AG04450 (cell line): ENCODE results near the gene KIAA0319L. TPM values are rescaled to one million over a fixed set of nuclear protein-coding genes. Genes with fewer than 3 reads are reported as not detected.

Experiments used
- CTCF ChIA-PET: fragments of 300-600, 350-600 bp; formaldehyde crosslinking; extraction: SDS; loops from one replicate; lab custom pipeline; 2022; ENCODE audit warnings: antibody characterized with exemption, inconsistent platforms; lab: Charles Lee
- POLR2A ChIA-PET: fragments of 350-600 bp; formaldehyde crosslinking; extraction: SDS; loops from one replicate; lab custom pipeline; 2021; ENCODE audit warnings: antibody characterized with exemption, inconsistent platforms; lab: Yijun Ruan, JAX
- DNase-seq: peaks from one replicate; pipeline ENCODE4 v3.0.0-alpha.2; 2011; ENCODE audit warnings: low read depth, low spot score
- H3K27ac ChIP-seq: one replicate; pipeline ENCODE4 v1.5.1; 2012; ENCODE audit warnings: low read depth, low read length, control low read depth
- H3K27me3 ChIP-seq: one replicate; pipeline ENCODE4 v1.6.0; 2012; ENCODE audit warnings: low read length; ENCODE audit not compliant: control insufficient read depth, insufficient read depth
- H3K4me3 ChIP-seq: 2 replicates; pipeline ENCODE4 v1.5.1; 2011; ENCODE audit warnings: mild to moderate bottlenecking, low read depth, low read length, control low read depth
- H3K9me3 ChIP-seq: 2 replicates; pipeline ENCODE4 v1.5.1; 2012; ENCODE audit warnings: low read length; ENCODE audit not compliant: control insufficient read depth, insufficient read depth
- CTCF ChIP-seq: IDR thresholded peaks from 2 replicates; pipeline ENCODE4 v1.5.1; 2011; ENCODE audit warnings: low read depth, low read length, control low read depth, inconsistent platforms
- polyA plus RNA-seq: library from polyadenylated mRNA; depleted of rRNA; stranded (reverse); fragments of >200 nt; gene quantifications from 2 replicates; pipeline ENCODE4 v1.2.3, GENCODE V29; 2011

Gene KIAA0319L
- polyA plus RNA-seq, 1 experiment = 69.5 TPM

- H3K27me3 ChIP-seq = peaks cover 13% of the 10 kb centered on the region
- H3K9me3 ChIP-seq = no peaks in the 10 kb centered on the region
- DNase-seq = no peak
- POLR2A ChIA-PET = interaction anchor here (1.4 kb wide), 1 partner anchor 147 kb away, joined by 5 read pairs; no protein-coding TSS in a partner anchor
- no peak overlapping the region for H3K27ac ChIP-seq
- TF ChIP-seq CTCF = no peak
- CTCF ChIA-PET = interaction anchor here (0.5 to 5.9 kb wide), 37 partner anchors 8 to 346 kb away, joined by 3 to 248 read pairs (median 5); partner anchors contain the start of genes CLSPN, KIAA0319L and NCDN
- H3K4me3 ChIP-seq = no peak overlapping the region
These were observed 10.8 kb upstream of the KIAA0319L start for GRCh38 chr1:35567947-35568558.

GRCh38 chr1:35565742-35566133 is 8.5 kb upstream of the KIAA0319L start:
- no peak for DNase-seq
- CTCF ChIA-PET = interaction anchor here (0.7 to 5.9 kb wide), 13 partner anchors 10 to 291 kb away, joined by 3 to 248 read pairs (median 8); partner anchors contain the start of gene CLSPN
- POLR2A ChIA-PET = no interaction called here
- Histone ChIP-seq H3K9me3 (no peaks in the 10 kb centered on the region), H3K4me3 (no peak overlapping the region), H3K27ac (no peak overlapping the region), H3K27me3 (no peaks in the 10 kb centered on the region)
- TF ChIP-seq CTCF = no peak

GRCh38 chr1:35564884-35565741 is 7.9 kb upstream of the KIAA0319L start:
- POLR2A ChIA-PET = interaction anchor here (0.7 to 1.4 kb wide), 2 partner anchors 10 to 114 kb away, joined by 3 to 8 read pairs; no protein-coding TSS in a partner anchor
- CTCF ChIA-PET = interaction anchor here (0.6 to 5.9 kb wide), 36 partner anchors 8 to 342 kb away, joined by 3 to 248 read pairs (median 4); partner anchors contain the start of genes CLSPN and TFAP2E
- no peak overlapping the region for H3K27ac ChIP-seq
- H3K9me3 ChIP-seq = no peaks in the 10 kb centered on the region
- no peak for DNase-seq
- H3K4me3 ChIP-seq = no peak overlapping the region
- no peaks in the 10 kb centered on the region for H3K27me3 ChIP-seq
- no peak for TF ChIP-seq CTCF

- ChIA-PET POLR2A (interaction anchor here (1.4 kb wide), 1 partner anchor 113 kb away, joined by 8 read pairs; no protein-coding TSS in a partner anchor), CTCF (interaction anchor here (0.6 to 5.9 kb wide), 35 partner anchors 8 to 341 kb away, joined by 3 to 248 read pairs (median 4); partner anchors contain the start of genes CLSPN and TFAP2E)
- peak; percentile 83 for TF ChIP-seq CTCF
- Histone ChIP-seq H3K9me3 (no peaks in the 10 kb centered on the region), H3K4me3 (no peak overlapping the region), H3K27ac (peak overlapping the region; percentile 11), H3K27me3 (no peaks in the 10 kb centered on the region)
- DNase-seq = no peak
These were observed 7.1 kb upstream of the KIAA0319L start for GRCh38 chr1:35564037-35564883.
